ENCODE measurements around the gene GIT1.

The GIT1 gene, protein sequence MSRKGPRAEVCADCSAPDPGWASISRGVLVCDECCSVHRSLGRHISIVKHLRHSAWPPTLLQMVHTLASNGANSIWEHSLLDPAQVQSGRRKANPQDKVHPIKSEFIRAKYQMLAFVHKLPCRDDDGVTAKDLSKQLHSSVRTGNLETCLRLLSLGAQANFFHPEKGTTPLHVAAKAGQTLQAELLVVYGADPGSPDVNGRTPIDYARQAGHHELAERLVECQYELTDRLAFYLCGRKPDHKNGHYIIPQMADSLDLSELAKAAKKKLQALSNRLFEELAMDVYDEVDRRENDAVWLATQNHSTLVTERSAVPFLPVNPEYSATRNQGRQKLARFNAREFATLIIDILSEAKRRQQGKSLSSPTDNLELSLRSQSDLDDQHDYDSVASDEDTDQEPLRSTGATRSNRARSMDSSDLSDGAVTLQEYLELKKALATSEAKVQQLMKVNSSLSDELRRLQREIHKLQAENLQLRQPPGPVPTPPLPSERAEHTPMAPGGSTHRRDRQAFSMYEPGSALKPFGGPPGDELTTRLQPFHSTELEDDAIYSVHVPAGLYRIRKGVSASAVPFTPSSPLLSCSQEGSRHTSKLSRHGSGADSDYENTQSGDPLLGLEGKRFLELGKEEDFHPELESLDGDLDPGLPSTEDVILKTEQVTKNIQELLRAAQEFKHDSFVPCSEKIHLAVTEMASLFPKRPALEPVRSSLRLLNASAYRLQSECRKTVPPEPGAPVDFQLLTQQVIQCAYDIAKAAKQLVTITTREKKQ

DNA sequence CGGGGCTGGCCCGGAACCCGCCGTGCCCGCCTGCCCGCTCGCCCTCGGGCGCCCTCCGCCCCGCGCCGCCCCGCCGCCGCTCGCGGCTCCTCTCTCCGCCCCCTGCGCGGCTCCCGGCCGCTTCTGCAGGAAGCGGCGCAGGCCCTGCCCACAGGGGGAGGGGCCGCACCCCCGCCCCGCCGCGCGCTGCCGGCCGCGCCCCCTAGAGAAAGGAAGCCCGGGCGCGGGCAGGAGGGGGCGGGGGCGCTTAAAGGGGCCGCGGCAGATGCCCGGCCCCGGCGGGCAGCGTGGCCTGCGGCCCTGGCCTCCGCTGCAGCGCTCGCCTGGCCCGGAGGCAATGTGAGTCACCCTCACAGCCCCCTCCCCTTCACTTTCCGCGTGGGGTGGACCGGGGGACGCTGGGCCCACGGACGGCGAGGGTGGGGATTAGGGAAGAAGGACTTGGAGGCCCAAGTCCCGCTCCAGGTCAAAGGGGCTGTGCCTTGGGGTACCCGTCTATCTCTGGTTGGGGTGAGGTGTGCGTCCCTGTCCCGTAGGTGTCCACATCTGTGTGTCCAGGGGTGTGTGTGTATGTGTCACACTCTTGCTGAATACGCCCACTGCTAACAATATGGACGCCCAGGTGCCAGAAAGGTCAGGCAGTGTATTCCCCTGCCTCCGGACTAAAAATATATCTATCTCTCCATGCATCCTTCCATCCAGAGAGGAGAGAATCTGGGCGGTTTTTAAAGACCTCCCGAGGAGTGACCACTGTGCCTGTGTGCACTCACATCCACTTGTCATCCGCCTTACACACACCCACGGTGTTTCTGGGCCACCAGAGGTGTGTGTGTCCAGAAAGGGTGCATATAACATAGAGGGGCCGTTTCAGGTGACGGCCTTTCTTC, at the start of gene GIT1:
GIT1 (minus strand) TSS at position 125 of the 887 bp plus-strand sequence. CDS start 270 bp downstream, outside the sequence.
- Mint-ChIP-seq H3K27ac (peak within 1 kb of the TSS; percentile 86), H3K4me3 (peak within 1 kb of the TSS; percentile 96), H3K27me3 (no peaks in the 10 kb centered on the region), H3K4me1 (peaks cover 72% of the 10 kb centered on the region), H3K36me3 (no peaks in the 10 kb centered on the region), H3K9me3 (no peaks in the 10 kb centered on the region)

DNA sequence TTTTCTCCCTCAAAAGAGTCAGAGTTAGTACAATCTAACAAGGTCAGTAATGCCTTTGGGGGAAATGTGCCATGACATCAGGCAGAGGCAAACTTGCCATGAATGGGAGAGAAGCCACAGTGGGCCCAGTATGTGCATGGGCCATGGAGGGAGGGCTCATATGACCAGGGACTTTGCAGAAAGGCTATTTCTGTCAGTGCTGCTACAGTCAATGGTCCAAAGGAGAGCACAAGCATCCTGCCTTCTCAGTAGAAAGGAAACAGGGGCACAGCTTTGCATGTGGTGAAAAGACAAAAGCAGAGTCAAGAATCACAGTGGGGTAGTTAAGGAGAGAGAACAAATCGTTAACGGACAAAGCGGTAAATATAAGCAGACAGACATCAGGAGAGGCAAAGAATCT, 44.4 kb upstream of the GIT1 start:
- H3K4me1 Mint-ChIP-seq, result peaks cover 29% of the 10 kb centered on the region
- H3K36me3 Mint-ChIP-seq, result peaks cover 3% of the 10 kb centered on the region
- no peak overlapping the region for H3K4me3 Mint-ChIP-seq
- no peaks in the 10 kb centered on the region for H3K9me3 Mint-ChIP-seq
- H3K27ac Mint-ChIP-seq, result peak overlapping the region; percentile 53
- H3K27me3 Mint-ChIP-seq, result no peaks in the 10 kb centered on the region

DNA sequence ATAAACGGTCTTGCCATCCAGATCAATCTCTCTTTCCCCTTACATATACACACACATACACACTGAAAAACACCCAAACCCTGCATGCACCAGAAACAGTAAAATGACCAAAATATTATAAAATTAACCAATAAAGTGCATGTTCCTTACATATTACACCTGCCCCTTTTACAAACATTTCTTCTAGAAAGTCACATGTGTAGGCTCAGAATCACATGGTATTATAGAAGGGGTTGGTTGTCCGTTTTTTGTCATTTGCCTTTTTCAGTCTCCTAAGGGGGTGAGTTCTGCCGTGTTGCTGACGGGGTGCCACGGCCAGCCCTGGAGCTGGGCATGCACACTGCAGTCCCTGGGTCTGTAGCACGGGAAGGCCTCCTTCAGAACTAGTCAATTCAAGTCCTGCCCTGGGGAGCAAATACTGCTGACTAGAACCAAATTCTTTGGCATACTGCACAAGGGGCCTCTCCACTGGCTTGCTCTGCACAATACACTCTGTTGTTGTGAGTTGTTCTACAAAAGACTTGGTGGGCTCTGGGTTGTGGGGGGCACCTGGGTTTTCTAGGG, 41.3 kb upstream of the GIT1 start:
- Mint-ChIP-seq H3K4me3 (no peak overlapping the region), H3K9me3 (no peaks in the 10 kb centered on the region), H3K4me1 (peaks cover 52% of the 10 kb centered on the region), H3K27ac (peak overlapping the region; percentile 93), H3K27me3 (no peaks in the 10 kb centered on the region), H3K36me3 (peaks cover 2% of the 10 kb centered on the region)

DNA sequence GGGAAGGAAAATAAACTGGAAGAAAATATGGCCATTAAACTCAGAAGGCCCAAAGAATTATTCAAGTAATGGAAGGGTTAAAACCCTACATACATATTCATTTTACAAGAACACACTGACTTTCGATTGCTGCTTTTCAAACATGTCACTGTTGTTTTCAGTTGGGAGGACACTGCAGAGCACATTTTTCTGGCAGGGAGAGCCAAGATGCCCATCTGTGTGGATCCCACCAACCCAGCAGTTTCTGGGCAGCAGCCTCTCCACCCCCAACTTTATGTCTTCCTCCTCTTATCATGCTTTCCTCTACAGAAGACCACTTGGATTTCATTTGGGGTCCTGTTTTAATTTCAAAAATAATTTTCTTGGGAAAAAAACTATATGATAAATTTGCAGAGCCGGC, 40.4 kb upstream of the GIT1 start:
- H3K4me3 Mint-ChIP-seq, result no peak overlapping the region

DNA sequence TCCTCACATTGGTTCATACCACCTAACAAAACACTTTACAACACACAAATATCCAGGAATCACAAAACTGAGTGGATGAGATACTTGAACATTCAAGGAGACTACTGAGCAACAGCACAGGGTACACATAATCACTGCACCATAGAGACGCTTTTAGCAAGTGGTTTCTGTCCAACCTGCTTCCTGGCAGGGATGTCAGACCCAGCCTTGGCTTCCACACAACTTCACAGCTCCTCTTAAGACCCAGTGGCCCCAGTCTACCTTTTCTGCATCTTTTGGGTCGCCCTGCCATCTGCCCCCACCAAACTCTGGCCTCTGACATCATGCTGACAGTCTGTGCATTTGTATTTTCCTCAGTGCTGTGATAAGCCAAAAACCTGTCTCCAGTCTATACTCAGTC, 39.2 kb upstream of the GIT1 start:
- peaks cover 2% of the 10 kb centered on the region for H3K36me3 Mint-ChIP-seq

More for the DNA sequence above, 40.4 kb upstream of the GIT1 start:
- peaks cover 61% of the 10 kb centered on the region for H3K4me1 Mint-ChIP-seq
- no peaks in the 10 kb centered on the region for H3K27me3 Mint-ChIP-seq
- peaks cover 2% of the 10 kb centered on the region for H3K36me3 Mint-ChIP-seq
- peak overlapping the region; percentile 88 for H3K27ac Mint-ChIP-seq
- no peaks in the 10 kb centered on the region for H3K9me3 Mint-ChIP-seq

DNA sequence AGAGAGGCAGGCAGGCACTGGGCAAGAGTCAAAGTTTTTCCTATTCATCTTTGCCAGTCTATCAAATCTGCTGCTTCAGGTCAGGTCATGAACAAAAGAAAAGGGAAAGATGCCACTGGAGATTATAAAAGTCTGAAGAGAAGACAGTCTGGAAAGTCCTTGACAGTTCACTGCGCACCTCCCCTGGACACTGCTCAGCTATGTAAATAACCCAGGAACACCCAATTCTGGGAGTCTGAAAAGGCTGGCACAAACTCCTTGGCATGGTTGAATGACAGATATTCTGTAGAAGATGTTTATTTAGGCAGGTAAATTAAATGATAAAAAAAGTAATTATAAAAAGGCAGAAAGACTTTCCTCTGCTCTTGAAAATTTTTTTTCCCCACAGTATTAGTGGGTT, 38.5 kb upstream of the GIT1 start:
- H3K4me1 Mint-ChIP-seq, result peaks cover 76% of the 10 kb centered on the region
- peaks cover 2% of the 10 kb centered on the region for H3K36me3 Mint-ChIP-seq
- H3K27ac Mint-ChIP-seq, result peak overlapping the region; percentile 85
- no peaks in the 10 kb centered on the region for H3K9me3 Mint-ChIP-seq
- no peak overlapping the region for H3K4me3 Mint-ChIP-seq
- no peaks in the 10 kb centered on the region for H3K27me3 Mint-ChIP-seq

More for the DNA sequence above, 39.2 kb upstream of the GIT1 start:
- Mint-ChIP-seq H3K4me3 (no peak overlapping the region), H3K4me1 (peaks cover 69% of the 10 kb centered on the region), H3K27ac (peak overlapping the region; percentile 88), H3K9me3 (no peaks in the 10 kb centered on the region), H3K27me3 (no peaks in the 10 kb centered on the region)

DNA sequence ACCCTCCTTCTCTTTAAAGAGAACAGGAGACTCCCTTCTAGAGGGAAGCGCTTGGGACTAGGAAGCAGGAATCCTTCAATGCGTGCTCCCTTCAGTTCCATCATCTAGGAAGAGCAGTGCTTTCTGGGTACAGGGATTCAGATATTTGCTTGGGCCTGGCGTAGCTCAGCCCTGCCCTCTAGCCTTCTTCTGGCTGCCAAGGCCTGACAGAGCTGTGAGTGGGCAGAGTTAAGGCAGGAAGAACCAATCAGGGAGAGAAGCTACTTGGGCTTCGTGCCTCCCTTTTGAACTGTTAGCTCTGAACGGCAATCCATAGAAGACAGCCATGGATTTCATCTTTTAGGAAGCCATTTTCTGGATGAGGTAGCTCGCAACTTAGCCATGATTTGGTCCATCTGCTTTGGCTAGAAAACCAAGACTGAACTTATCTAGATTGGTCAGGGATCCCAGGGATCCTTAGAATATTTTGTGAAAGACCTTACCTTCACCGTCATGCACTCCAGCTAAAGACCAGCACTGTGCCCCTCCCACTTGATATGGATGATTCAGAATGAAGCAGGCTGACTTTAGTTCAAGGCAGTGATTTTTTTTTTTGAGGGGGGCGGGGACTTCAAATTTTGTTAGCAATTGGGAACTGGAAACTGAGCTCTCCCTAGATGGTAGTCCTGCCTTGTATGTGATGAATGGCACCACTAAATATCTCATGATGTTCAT, 35.7 kb upstream of the GIT1 start:
- Mint-ChIP-seq H3K9me3 (no peaks in the 10 kb centered on the region), H3K27ac (peak overlapping the region; percentile 95), H3K36me3 (no peaks in the 10 kb centered on the region), H3K27me3 (no peaks in the 10 kb centered on the region), H3K4me3 (peak overlapping the region; percentile 19), H3K4me1 (peaks cover 80% of the 10 kb centered on the region)

DNA sequence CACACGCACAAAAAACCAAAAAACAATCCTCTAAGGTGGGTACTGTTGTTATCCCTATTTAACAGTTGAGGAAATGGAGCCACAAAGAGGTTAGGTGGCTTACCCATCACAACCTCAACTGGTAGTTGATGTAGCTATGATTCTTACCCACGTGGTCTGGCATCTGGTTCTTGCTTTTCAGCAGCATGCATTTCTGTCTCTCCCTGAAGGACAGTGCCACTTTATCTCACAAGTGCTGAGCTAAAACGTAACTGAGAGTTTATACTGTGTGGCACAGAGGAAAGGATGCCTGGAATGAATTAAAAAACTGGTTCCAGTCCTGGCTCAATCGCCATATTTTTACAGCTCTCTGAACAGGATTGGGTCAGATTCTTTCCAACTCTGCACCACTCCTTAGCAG, 35.1 kb upstream of the GIT1 start:
- no peaks in the 10 kb centered on the region for H3K27me3 Mint-ChIP-seq
- no peaks in the 10 kb centered on the region for H3K36me3 Mint-ChIP-seq
- H3K9me3 Mint-ChIP-seq, result no peaks in the 10 kb centered on the region
- H3K4me3 Mint-ChIP-seq, result no peak overlapping the region
- peaks cover 74% of the 10 kb centered on the region for H3K4me1 Mint-ChIP-seq
- H3K27ac Mint-ChIP-seq, result peak overlapping the region; percentile 95

DNA sequence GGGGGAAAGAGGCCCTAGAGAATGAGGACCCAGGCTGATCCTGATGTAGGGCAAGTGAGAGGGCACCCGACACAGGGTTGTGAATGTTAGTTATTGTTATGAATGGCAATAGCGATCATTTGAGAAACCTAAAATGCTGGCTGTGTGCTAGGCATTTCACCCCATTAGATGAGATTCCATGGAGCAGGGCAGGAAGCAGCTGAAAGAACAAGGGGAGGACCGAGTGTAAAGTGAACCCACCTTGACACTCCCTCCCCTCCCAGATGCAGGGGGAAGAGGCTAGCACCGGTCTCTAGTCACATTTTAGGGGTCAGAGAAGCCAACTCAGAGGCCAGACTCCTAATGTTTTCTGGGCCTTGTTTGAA, 33.8 kb upstream of the GIT1 start:
- H3K9me3 Mint-ChIP-seq, result no peaks in the 10 kb centered on the region
- no peaks in the 10 kb centered on the region for H3K36me3 Mint-ChIP-seq
- peak overlapping the region; percentile 70 for H3K4me3 Mint-ChIP-seq
- H3K27me3 Mint-ChIP-seq, result no peaks in the 10 kb centered on the region
- H3K4me1 Mint-ChIP-seq, result peaks cover 61% of the 10 kb centered on the region
- peak overlapping the region; percentile 95 for H3K27ac Mint-ChIP-seq

DNA sequence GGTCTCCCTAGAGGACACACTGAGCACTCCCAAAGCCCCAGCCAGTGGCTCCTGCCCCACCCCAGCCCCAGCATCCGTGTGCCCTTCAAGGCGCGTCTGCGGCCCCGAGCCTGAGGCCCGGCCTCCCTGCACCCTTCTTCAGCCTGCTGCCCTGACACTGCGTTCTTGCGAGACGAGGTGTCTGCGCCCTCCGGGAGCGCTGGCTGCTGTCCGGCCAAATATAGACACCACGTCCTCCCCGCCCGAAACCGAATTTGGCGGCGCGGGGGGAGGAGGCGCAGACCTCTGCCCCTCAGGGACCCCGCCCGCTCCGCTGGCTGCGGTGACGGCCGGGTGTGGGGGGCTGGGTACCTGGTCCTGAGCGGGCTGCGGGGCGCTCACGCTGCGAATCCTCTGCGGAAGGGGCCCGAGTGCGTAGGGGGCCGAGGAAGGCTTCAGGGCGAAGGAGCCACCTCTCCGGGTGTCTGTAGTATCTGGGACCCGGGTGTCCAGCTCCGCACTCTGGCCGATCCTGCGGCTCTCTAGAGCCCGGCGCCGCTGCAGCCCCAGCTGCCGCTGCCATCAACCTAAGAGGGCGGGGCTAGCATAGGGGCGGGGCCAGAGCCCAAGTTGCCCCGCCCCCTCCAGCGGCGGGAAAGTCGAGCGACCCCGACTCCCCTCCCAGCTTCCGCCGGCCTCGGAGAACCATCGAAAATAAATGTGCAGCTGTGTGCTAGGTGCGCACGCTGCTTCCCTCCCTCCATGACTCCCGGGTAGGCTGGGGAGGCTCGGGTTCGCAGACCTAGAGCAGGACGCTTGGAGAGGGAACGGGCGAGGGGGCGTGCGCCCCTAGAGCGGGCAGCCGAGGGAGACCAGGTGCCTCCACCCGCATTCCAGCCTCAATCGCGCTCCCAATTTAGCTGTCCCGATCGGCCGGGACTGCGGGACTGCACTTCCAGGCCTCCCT, 33.2 kb upstream of the GIT1 start, which contains the start of gene CORO6:
CORO6 (minus strand) TSS at position 576 of the 946 bp plus-strand sequence. CDS start 1,491 bp downstream, outside the sequence.
- no peaks in the 10 kb centered on the region for H3K27me3 Mint-ChIP-seq
- H3K4me1 Mint-ChIP-seq, result peaks cover 55% of the 10 kb centered on the region
- H3K27ac Mint-ChIP-seq, result peak within 1 kb of the TSS; percentile 95
- no peaks in the 10 kb centered on the region for H3K36me3 Mint-ChIP-seq
- peak within 1 kb of the TSS; percentile 75 for H3K4me3 Mint-ChIP-seq
- no peaks in the 10 kb centered on the region for H3K9me3 Mint-ChIP-seq

DNA sequence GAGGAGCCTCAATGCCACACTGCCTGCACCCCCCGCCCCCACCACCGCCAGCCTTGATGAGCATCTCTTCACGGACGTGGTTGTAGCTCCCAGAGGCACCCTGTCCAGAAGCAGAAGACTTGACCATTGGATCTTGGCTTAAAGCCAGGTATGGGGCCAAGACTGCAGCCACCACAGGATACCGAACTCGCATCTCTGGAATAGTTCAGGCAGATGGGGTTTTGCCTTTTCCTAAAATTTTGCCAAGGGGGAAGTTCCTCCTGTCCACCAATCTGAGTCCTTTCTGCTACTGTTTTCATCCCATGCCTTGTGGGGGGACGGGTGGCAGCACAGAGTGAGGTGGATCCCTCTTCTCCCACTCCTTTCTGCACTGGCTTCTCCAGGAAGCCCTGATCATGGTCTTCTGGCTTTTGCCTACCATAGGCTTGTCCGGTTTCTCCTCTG, 32.3 kb upstream of the GIT1 start:
- no peak overlapping the region for H3K27ac Mint-ChIP-seq
- no peaks in the 10 kb centered on the region for H3K27me3 Mint-ChIP-seq
- H3K9me3 Mint-ChIP-seq, result no peaks in the 10 kb centered on the region
- peaks cover 55% of the 10 kb centered on the region for H3K4me1 Mint-ChIP-seq
- H3K36me3 Mint-ChIP-seq, result no peaks in the 10 kb centered on the region
- peak overlapping the region; percentile 75 for H3K4me3 Mint-ChIP-seq

DNA sequence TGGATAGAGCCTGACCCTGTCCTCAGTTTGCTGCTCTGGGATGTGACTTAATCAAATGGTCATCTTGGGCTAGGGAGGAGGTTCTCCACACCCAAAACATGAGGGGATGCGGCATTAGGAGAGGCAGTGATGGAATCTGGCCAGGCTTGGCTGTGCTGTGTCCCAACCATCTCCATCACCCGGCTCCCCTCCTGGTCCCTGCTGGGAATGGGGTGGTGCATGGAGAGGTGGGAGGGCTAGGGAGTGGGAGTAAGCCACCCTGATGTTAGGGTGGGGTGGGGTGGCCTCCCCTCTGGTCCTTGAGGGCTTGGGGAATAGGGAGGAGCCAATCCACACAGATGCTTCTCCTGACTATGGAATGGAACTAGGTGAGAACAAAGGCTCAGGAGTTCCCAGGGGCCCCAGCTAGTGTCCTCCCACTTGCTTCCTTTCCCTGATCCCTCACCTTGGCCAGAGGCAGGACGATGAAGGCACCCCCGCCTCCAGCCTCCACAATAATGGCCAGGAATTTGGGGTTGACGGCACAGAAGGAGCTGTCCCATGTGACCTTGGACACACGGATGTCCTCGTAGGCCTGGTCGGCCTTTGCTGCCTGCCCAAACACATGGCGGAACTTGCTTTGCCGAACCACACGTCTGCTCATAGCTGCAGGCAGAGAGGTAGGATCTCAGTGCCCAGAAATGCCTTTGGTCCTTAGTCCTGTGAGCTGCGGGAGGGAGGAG, 31.5 kb upstream of the GIT1 start:
- Mint-ChIP-seq H3K9me3 (no peaks in the 10 kb centered on the region), H3K36me3 (no peaks in the 10 kb centered on the region), H3K4me1 (peaks cover 56% of the 10 kb centered on the region), H3K27me3 (no peaks in the 10 kb centered on the region), H3K27ac (no peak overlapping the region), H3K4me3 (peak overlapping the region; percentile 75)

DNA sequence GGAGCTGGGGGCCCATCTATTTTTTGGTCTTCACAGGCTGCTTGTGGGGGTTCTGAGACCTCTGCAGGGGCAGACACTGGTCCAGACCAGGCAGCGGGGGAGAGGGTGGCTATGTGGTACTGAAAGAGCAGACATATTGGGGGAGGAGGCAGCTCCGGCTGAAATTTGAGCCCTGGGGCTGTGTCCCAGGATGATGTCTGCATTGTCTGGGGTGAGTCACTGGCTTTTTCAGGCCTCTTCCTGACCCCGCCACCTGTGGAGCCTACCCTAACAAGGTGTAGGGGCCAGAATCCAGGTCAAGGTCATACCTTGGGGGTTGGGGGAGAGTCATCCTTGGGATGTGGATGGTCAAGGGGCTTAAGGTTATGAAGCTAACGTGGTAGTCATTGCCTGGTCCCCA, 30.8 kb upstream of the GIT1 start:
- no peak overlapping the region for H3K27ac Mint-ChIP-seq
- no peaks in the 10 kb centered on the region for H3K9me3 Mint-ChIP-seq
- H3K4me3 Mint-ChIP-seq, result no peak overlapping the region
- H3K4me1 Mint-ChIP-seq, result peaks cover 50% of the 10 kb centered on the region
- H3K36me3 Mint-ChIP-seq, result no peaks in the 10 kb centered on the region
- H3K27me3 Mint-ChIP-seq, result no peaks in the 10 kb centered on the region

Measured in activated naive CD4-positive, alpha-beta T cell treated with anti-CD3 and anti-CD28 coated beads, Interleukin-2, amount 50 U/mL, for 24 hours (primary cell).